ENCODE measurements around the gene LAMB1. TPM values are rescaled to one million over a fixed set of nuclear protein-coding genes. Genes with fewer than 3 reads are reported as not detected.
"Not testable (repeated sequence)": the region's sequence is repeated elsewhere in the genome, so short reads cannot be mapped to it uniquely, and the experiment has no call there.

LAMB1 gene
- total RNA-seq, 2 donors from 2014 or later: 109 to 123 TPM

DNA sequence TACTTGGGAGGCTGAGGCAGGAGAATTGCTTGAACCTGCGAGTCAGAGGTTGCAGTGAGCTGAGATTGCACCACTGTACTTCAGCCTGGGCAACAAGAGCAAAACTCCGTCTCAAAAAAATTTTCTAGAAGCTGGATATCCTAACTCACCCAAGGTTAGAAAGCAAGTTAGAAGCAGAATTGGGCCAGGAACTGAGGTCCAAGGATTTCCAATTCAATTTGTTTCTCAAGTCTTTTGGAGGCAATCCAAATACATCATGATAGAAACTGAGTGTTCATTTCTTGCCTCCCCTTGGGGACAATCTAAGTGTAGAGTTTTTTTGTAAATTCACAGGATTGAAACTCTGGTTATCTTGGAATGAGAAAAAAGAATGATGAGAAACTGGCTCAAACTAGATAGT lies 45.5 kb downstream of the LAMB1 start:
- ATAC-seq (peak in 1 of 2 donors; percentile 62), DNase-seq (no peak)
- intact Hi-C loops (cut with DNase I): no loop called here

DNA sequence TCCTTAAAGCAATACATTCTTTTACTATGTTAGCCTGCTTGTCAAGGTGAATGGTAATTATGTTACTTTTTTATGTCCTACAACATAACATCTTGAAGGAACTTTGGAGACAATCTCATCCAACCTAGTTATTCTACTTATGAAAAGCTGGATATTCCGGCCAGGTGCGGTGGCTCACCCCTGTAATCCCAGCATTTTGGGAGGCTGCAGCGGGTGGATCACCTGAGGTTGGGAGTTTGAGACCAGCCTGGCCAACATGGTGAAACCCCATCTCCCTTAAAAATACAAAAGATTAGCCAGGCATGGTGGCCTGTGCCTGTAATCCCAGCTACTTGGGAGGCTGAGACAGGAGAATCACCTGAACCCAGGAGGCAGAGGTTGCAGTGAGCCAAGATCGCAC lies 46.0 kb downstream of the LAMB1 start:
- ATAC-seq; intact Hi-C loops (cut with DNase I); DNase-seq: not testable (repeated sequence)

- intact Hi-C loops (cut with DNase I): no loop called here
- no peak for DNase-seq
- no peak for ATAC-seq
Observed at GRCh38 chr7:107955394-107955793, 47.6 kb downstream of the LAMB1 start.

DNA sequence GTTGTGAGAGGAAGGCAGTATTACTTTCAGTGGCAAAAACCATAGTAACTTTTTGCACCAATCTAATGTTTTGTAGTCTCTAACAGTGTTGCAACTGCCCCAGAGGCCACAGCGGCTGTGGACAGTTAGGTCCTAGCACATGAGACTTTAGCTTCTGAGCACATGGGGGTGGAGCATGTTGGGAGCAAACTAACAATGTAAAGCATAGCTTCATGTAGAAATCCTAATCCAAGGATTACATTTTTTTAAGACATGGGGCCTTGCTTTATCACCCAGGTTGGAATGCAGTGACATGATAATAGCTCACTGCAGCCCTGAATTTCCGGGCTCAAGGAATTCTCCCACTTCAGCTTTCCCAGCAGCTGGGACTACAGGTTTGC lies 49.0 kb downstream of the LAMB1 start:
- intact Hi-C loops (cut with DNase I): no loop called here
- DNase-seq (no peak), ATAC-seq (no peak)

GRCh38 chr7:107953265-107953923 lies 49.6 kb downstream of the LAMB1 start:
- ATAC-seq (no peak), DNase-seq (no peak)
- intact Hi-C loops (cut with DNase I): no loop called here

DNA sequence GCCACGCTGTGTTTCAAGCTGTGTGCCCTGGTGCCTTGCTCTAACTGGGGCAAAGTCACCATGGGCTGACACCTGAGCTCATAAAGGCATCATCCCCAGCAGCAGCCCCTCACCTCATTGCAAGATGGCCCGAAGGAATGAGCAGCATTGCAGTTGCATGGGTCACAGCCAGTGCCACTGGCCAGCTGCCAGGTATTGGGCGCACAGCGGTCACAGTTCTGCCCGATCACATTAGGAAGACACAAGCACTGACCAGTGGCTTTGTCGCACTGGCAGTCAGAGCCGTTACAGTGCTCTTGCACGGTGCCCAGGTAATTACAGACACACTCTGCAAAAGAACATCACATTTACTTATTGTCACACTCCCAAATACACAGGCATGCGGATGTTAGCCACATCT lies 51.1 kb downstream of the LAMB1 start:
- ATAC-seq (no peak), DNase-seq (no peak)
- intact Hi-C loops (cut with DNase I): no loop called here

GRCh38 chr7:107951172-107951787 lies 51.7 kb downstream of the LAMB1 start:
- no peak for DNase-seq
- intact Hi-C loops (cut with DNase I): no loop called here
- no peak for ATAC-seq

- ATAC-seq (no peak), DNase-seq (no peak)
- intact Hi-C loops (cut with DNase I): no loop called here
Observed at GRCh38 chr7:107949443-107949935, 53.5 kb downstream of the LAMB1 start.

GRCh38 chr7:107948645-107949442 lies 54.1 kb downstream of the LAMB1 start:
- peak; percentile 47 to 56 for ATAC-seq
- no peak for DNase-seq
- intact Hi-C loops (cut with DNase I): no loop called here

DNA sequence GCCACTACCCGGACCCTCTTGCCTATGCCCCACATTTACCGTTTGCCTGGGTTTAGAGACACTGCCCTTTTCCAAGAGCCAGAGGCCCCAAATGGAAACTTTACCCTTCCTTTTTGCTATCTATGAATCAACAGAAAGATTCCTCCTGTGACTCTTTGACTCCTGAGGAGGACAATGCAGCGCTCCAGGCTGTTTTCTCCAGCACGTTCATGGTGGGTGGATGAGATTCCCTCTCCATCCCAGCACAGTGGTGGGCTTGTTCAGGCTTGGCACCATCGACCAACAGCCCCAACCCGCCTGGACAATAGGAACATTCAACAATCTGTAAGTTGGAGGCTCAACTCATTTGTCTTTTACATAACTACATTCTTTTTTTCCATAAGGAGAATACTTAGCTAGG lies 56.1 kb downstream of the LAMB1 start:
- peak in 1 of 2 donors; percentile 13 for ATAC-seq
- DNase-seq: no peak
- intact Hi-C loops (cut with DNase I): no loop called here

- DNase-seq (no peak), ATAC-seq (peak in 1 of 2 donors; percentile 22)
- intact Hi-C loops (cut with DNase I): no loop called here
Observed at GRCh38 chr7:107946451-107946850, 56.5 kb downstream of the LAMB1 start.

DNA sequence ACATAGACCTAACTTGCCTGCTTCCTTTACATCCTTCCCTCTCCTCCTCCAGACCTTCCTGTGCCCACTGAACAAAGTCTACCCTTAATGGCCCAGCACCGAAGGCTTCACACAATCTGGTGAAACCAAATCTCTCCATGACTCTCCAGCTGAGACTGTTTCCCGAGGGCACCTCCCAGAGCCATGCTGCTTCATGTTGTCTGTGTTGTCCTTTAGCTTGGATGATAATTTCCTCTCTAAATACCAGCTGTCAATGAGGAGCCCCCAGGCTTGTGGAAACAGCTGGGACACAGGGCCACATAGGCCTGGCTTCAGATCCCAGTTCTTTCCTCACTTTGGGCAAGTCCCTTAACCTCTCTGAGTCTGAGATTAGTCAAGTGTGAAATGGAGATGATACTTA lies 57.6 kb downstream of the LAMB1 start:
- ATAC-seq (no peak), DNase-seq (no peak)
- intact Hi-C loops (cut with DNase I): no loop called here

GRCh38 chr7:107944411-107945169 lies 58.4 kb downstream of the LAMB1 start:
- intact Hi-C loops (cut with DNase I): no loop called here
- no peak for ATAC-seq
- no peak for DNase-seq

DNA sequence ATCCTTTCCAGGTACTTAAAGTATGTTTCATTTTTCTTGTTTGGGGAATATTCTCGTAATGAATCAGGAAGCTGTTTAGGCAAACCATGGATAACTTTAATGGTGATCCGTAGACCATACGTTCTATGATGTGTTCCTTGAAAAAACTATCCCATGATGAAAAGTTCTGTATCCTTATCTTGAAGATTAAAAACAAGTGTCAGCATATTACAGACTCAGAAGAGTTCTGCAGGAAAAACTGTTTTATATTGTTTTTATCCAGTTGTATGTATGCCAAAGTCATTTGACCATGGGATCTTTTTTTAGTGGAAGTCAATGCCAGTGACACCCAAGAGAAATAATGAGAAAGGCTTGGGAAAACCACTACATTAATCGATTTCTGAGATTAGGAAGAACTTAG lies 59.9 kb downstream of the LAMB1 start:
- DNase-seq: no peak
- no peak for ATAC-seq
- intact Hi-C loops (cut with DNase I): no loop called here

DNA sequence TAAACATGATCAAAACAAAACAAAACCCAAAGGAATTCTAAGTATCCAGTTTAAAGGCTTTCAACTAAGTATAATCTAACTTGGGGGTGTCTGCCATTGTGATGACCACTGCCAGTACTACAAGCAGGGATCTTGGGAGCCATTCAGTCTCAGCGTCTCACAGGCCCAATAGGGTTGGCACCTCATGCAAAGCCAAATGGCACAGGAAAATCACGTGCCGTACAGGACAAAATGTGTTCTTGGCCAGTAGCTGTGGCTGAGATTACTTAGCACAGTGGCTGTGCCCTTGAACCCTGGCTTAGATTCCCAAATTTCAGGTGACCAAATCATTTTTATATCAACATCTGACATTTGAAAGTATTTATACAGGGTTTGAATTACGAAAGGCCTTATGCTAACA lies 62.0 kb downstream of the LAMB1 start:
- ATAC-seq (no peak), DNase-seq (no peak)
- intact Hi-C loops (cut with DNase I): no loop called here

DNA sequence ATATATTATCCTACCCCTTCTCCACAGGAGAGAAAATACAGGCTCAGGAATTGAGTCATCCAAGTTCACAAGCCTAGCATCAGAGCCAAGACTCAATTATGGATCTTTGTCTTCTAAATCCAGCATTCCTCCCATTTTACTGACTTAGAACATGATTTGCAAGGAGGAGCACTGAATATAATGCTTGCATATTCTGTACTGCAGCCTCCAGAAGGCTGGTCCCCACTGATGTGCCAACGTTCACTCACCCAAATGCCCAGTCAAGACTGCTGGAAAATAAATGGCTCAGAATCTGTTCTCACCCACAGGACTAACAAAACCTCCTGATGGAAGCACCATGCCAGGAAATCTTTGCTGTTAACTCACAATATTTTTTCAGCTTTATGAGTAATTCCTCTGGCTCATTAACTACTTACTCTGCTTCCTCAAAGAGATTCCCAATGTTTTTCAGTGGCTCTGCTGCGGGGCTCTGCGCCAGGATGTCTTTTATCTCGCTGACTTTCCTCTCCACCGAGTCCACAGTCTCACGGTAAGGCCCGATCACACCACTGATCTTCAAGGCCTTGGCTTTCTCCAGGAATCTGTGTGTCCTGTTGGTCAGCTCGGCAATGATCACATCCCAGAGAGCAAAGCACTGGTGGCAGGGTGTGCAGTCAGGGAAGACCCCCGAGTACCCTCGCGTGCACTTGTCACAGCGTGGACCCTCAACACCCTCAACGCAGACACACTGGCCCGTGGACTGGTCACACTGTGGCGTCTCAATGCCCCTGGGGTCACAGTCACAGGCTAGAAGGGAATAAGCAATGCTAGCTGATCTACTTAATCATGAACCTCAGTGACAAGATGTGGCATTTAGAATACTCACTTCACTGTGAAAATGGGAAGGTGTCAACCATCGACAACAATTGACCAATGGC lies 63.1 kb downstream of the LAMB1 start:
- peak; percentile 38 to 66 for ATAC-seq
- intact Hi-C loops (cut with DNase I): loop anchor here in 1 of 2 donors (5.0 kb wide), 1 partner anchor 207 kb away; no protein-coding TSS in a partner anchor
- DNase-seq: peak; percentile 83

GRCh38 chr7:107938456-107939250 lies 64.3 kb downstream of the LAMB1 start:
- DNase-seq (peak; percentile 62), ATAC-seq (peak; percentile 52 to 69)
- intact Hi-C loops (cut with DNase I): loop anchor here in 1 of 2 donors (5.0 kb wide), 1 partner anchor 209 kb away; no protein-coding TSS in a partner anchor

Data from left cardiac atrium (tissue), 4 donors.